HUES6 (cell line): ENCODE results near the gene PPP1R12A.
"Not testable (repeated sequence)": the region's sequence is repeated elsewhere in the genome, so short reads cannot be mapped to it uniquely, and the experiment has no call there.

Experiments used
- H3K27ac ChIP-seq: 2 replicates; pipeline ENCODE4 v1.7.0; 2013; ENCODE audit warnings: low read depth, mild to moderate bottlenecking, low read length, inconsistent platforms
- H3K27me3 ChIP-seq: 2 replicates; pipeline ENCODE4 v1.6.1; 2013; ENCODE audit warnings: low read length; ENCODE audit not compliant: control insufficient read depth, insufficient read depth
- H3K36me3 ChIP-seq: 2 replicates; pipeline ENCODE4 v1.6.1; 2013; ENCODE audit warnings: low read length; ENCODE audit not compliant: control insufficient read depth, insufficient read depth
- H3K4me1 ChIP-seq: 2 replicates; pipeline ENCODE4 v1.6.1; 2013; ENCODE audit warnings: low read length; ENCODE audit not compliant: control insufficient read depth, insufficient read depth
- H3K4me3 ChIP-seq: 2 replicates; pipeline ENCODE4 v1.5.1; 2013; ENCODE audit warnings: low read depth, low read length
- H3K9ac ChIP-seq: one replicate; pipeline ENCODE4 v1.6.1; 2013; ENCODE audit warnings: mild to moderate bottlenecking, low read length
- H3K9me3 ChIP-seq: 2 replicates; pipeline ENCODE4 v1.6.1; 2013; ENCODE audit warnings: low read depth, low read length; ENCODE audit not compliant: control insufficient read depth, insufficient read depth

The PPP1R12A gene

GRCh38 chr12:79935021-79935623, at the start of gene PPP1R12A:
Gene PPP1R12A, minus strand, starts transcription at chr12:79935097. Its CDS starts 166 bp downstream, at chr12:79934931.
- Histone ChIP-seq H3K4me3 (peak within 1 kb of the TSS; percentile 98), H3K9me3 (no peaks in the 10 kb centered on the region), H3K4me1 (peaks cover 13% of the 10 kb centered on the region), H3K27ac (peak within 1 kb of the TSS; percentile 90), H3K36me3 (no peaks in the 10 kb centered on the region), H3K27me3 (no peaks in the 10 kb centered on the region), H3K9ac (peak within 1 kb of the TSS; percentile 99)

DNA sequence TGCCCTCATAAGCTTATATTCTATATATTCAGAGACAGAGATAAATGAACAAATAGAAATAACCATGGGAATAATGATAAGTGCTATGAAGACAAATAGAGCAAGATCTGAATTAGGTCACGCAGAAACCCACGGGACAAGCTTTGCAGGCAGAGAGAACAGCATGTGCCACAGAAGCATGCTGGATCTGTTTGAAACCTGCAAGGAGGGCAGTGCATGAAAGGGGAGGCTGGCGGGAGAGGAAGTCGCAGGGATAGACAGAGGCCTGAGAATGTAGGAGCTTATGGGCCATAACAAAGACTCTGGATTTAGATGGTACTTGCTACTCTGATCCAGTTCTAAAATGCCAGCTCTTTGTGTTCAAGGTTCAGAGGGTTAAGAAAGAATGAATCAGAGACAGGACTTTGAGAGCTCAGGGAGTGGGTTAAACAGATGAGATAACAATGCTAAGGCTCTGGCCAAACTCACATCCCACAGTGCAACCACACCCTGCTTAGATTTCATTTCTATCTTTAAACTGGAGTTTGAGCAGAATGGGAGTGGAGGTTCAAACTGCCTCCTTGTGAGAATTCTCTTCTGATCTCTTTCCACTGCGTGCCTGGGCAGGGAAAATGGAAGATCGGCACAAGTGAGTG, 49.2 kb upstream of the PPP1R12A start:
- H3K27me3 ChIP-seq = no peaks in the 10 kb centered on the region
- no peak overlapping the region for H3K4me3 ChIP-seq
- no peak overlapping the region for H3K27ac ChIP-seq
- H3K9me3 ChIP-seq = no peaks in the 10 kb centered on the region
- no peak overlapping the region for H3K9ac ChIP-seq
- no peaks in the 10 kb centered on the region for H3K36me3 ChIP-seq
- no peaks in the 10 kb centered on the region for H3K4me1 ChIP-seq

GRCh38 chr12:79983492-79983891, 48.6 kb upstream of the PPP1R12A start:
- Histone ChIP-seq H3K36me3 (no peaks in the 10 kb centered on the region), H3K27me3 (no peaks in the 10 kb centered on the region), H3K4me3 (no peak overlapping the region), H3K9ac (no peak overlapping the region), H3K9me3 (no peaks in the 10 kb centered on the region), H3K27ac (no peak overlapping the region), H3K4me1 (no peaks in the 10 kb centered on the region)

GRCh38 chr12:79982086-79983062, 47.5 kb upstream of the PPP1R12A start:
- Histone ChIP-seq H3K9me3 (no peaks in the 10 kb centered on the region), H3K27ac (no peak overlapping the region), H3K27me3 (no peaks in the 10 kb centered on the region), H3K9ac (no peak overlapping the region), H3K4me3 (no peak overlapping the region), H3K36me3 (no peaks in the 10 kb centered on the region), H3K4me1 (no peaks in the 10 kb centered on the region)

GRCh38 chr12:79978692-79979091, 43.8 kb upstream of the PPP1R12A start:
- Histone ChIP-seq H3K36me3 (no peaks in the 10 kb centered on the region), H3K9ac (no peak overlapping the region), H3K4me3 (no peak overlapping the region), H3K4me1 (no peaks in the 10 kb centered on the region), H3K9me3 (no peaks in the 10 kb centered on the region), H3K27me3 (no peaks in the 10 kb centered on the region), H3K27ac (no peak overlapping the region)

DNA sequence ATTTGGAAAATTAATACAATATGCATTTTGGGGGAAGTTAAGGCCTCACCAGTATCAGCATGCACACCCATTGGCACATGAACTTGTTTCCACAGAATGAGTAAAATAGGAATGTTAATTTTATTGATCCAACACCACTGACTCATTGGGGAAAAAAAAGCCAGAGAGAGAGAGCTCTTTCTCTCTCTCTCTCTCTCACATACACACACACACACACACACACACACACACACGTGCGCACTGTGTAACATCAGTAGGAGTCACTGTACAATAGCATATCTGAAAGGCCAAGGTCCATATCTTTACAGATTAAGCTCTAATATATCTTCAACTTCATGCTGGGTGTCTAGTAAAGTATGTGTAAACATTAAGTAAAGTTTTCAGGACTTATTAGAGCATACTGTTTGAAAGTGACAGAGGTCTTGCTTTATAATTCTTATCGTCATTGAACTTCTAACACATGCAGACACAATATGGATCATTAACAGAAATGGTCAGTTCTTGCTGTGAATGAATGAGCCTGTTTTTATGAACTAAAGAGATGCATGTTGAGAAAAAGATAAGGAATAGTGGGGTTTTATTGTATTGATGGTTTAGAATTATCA, 43.1 kb upstream of the PPP1R12A start:
- H3K27ac ChIP-seq, H3K4me1 ChIP-seq, H3K36me3 ChIP-seq, H3K27me3 ChIP-seq, H3K9ac ChIP-seq, H3K4me3 ChIP-seq, H3K9me3 ChIP-seq: not testable (repeated sequence)

- Histone ChIP-seq H3K9ac (no peak overlapping the region), H3K4me3 (no peak overlapping the region), H3K9me3 (no peaks in the 10 kb centered on the region), H3K27ac (no peak overlapping the region), H3K27me3 (no peaks in the 10 kb centered on the region), H3K36me3 (no peaks in the 10 kb centered on the region), H3K4me1 (no peaks in the 10 kb centered on the region)
Observed at GRCh38 chr12:79975143-79975542, 40.2 kb upstream of the PPP1R12A start.

DNA sequence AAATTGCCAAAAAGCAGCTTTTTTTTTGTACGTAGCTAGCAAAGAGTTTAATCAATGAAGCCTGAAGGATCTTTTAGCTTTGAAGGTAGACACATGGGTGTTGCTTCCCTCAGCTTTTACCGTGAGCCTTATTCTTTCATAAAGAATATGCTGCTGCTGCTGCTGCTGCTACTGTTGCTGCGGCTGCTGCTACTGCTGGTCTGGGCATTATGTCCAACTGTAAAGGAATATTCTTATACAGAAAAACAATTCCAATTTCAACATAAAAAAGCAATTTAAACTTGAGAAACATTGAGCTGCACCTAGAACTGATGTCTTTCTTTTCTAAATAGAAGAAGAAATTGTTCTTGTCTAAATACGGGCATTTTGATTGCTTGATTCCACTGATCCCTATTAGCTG, 38.9 kb upstream of the PPP1R12A start:
- Histone ChIP-seq H3K36me3 (no peaks in the 10 kb centered on the region), H3K9ac (no peak overlapping the region), H3K27ac (no peak overlapping the region), H3K4me3 (no peak overlapping the region), H3K4me1 (no peaks in the 10 kb centered on the region), H3K27me3 (no peaks in the 10 kb centered on the region), H3K9me3 (peaks cover 3% of the 10 kb centered on the region; the same call in 1 of the 2 replicates)

DNA sequence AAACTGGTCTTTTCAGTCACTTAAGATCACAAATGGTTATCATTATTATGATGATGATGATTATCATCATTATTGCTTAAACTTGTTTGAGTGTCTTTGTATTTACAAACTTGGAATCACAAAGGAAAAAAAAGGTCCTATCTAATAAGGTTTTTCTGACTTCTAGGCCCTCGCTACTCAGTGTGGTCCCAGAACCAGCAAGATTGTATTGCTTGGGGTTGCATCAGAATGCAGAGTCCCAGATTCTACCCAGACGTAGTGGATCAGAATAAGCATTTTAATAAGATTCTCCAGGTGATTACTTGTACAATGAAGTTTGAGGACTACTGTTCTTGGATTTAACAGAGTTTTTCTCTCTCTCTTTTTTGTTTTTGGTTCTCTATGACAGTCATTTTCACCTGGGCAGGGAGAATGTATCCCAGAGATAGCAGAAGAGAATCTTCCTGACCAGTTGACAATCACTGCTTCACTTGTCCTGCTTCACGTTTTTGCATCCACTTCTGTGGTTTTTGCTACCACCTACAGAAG, 29.3 kb upstream of the PPP1R12A start:
- H3K36me3 ChIP-seq = no peaks in the 10 kb centered on the region
- peaks cover 1% of the 10 kb centered on the region; the same call in 1 of the 2 replicates for H3K9me3 ChIP-seq
- no peak overlapping the region for H3K9ac ChIP-seq
- H3K4me1 ChIP-seq = no peaks in the 10 kb centered on the region
- no peaks in the 10 kb centered on the region for H3K27me3 ChIP-seq
- no peak overlapping the region for H3K4me3 ChIP-seq
- no peak overlapping the region for H3K27ac ChIP-seq

- H3K4me3 ChIP-seq = no peak overlapping the region
- H3K36me3 ChIP-seq = no peaks in the 10 kb centered on the region
- no peaks in the 10 kb centered on the region for H3K4me1 ChIP-seq
- H3K9me3 ChIP-seq = no peaks in the 10 kb centered on the region
- no peak overlapping the region for H3K9ac ChIP-seq
- H3K27ac ChIP-seq = no peak overlapping the region
- H3K27me3 ChIP-seq = no peaks in the 10 kb centered on the region
Observed at GRCh38 chr12:79961411-79961810, 26.5 kb upstream of the PPP1R12A start.
